GM21723 (cell line): ENCODE data around the gene COL25A1.

Source experiments
- ATAC-seq: cut with Tn5 transposase; IDR thresholded peaks from one replicate; pipeline ENCODE4 v1.9.1; 2021; ENCODE audit warnings: mild to moderate bottlenecking, moderate library complexity; ENCODE audit not compliant: unreplicated experiment

The COL25A1 gene

GRCh38 chr4:108786351-108786750 lies 516.1 kb downstream of the COL25A1 start:
- no peak for ATAC-seq

GRCh38 chr4:108783665-108784463 lies 518.6 kb downstream of the COL25A1 start:
- no peak for ATAC-seq

- ATAC-seq: no peak
Observed at GRCh38 chr4:108779958-108780357, 522.5 kb downstream of the COL25A1 start.

GRCh38 chr4:108777388-108777787 lies 525.1 kb downstream of the COL25A1 start:
- no peak for ATAC-seq

GRCh38 chr4:108775921-108776320 lies 526.5 kb downstream of the COL25A1 start:
- no peak for ATAC-seq

GRCh38 chr4:108774809-108775530 lies 527.5 kb downstream of the COL25A1 start:
- no peak for ATAC-seq

GRCh38 chr4:108772402-108772801 lies 530.1 kb downstream of the COL25A1 start:
- ATAC-seq: no peak

- ATAC-seq: no peak
Observed at GRCh38 chr4:108766058-108766457, 536.4 kb downstream of the COL25A1 start.

- no peak for ATAC-seq
Observed at GRCh38 chr4:108763986-108764385, 538.5 kb downstream of the COL25A1 start.

- ATAC-seq: no peak
Observed at GRCh38 chr4:108763226-108763593, 539.2 kb downstream of the COL25A1 start.

- ATAC-seq: no peak
Observed at GRCh38 chr4:108762559-108763225, 539.8 kb downstream of the COL25A1 start, which contains the start of gene ETNPPL. Gene ETNPPL, minus strand, starts transcription at chr4:108763053. Its CDS starts 155 bp downstream, at chr4:108762898.
